ENCODE data around the gene OR52L1.

DNA sequence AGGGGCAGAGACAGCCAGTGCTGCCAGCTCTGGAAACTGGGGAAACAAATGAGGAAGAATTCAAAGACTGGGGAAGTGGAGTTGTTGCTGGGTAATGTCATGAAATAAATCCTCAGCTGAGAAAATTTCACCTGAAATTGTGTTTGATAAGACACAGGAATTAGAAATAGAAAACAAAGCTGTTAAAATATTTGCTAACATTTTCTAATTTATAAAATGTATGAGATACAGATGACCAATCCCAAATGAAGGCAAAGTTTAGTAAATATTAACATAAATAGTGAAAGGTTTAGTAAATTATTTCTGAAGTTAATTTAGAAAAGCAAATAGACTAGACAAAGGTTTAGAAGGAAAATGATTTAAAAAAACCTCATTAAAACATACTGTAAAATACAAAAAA is 18.4 kb downstream of the OR52L1 start, which contains the start of gene OR56A5:
- TF ChIP-seq, protein P1, sequence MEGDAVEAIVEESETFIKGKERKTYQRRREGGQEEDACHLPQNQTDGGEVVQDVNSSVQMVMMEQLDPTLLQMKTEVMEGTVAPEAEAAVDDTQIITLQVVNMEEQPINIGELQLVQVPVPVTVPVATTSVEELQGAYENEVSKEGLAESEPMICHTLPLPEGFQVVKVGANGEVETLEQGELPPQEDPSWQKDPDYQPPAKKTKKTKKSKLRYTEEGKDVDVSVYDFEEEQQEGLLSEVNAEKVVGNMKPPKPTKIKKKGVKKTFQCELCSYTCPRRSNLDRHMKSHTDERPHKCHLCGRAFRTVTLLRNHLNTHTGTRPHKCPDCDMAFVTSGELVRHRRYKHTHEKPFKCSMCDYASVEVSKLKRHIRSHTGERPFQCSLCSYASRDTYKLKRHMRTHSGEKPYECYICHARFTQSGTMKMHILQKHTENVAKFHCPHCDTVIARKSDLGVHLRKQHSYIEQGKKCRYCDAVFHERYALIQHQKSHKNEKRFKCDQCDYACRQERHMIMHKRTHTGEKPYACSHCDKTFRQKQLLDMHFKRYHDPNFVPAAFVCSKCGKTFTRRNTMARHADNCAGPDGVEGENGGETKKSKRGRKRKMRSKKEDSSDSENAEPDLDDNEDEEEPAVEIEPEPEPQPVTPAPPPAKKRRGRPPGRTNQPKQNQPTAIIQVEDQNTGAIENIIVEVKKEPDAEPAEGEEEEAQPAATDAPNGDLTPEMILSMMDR (IDR thresholded peaks at IDR 0.05), result no peak
- TF ChIP-seq KAT7 (CRISPR knock-in tag; IDR thresholded peaks at IDR 0.05; ENCODE audit: borderline replicate concordance), result no peak
- TF ChIP-seq, protein P2, sequence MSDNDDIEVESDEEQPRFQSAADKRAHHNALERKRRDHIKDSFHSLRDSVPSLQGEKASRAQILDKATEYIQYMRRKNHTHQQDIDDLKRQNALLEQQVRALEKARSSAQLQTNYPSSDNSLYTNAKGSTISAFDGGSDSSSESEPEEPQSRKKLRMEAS (CRISPR knock-in tag; IDR thresholded peaks at IDR 0.05), result no peak
- TF ChIP-seq ELF4 (CRISPR knock-in tag; IDR thresholded peaks at IDR 0.05; ENCODE audit: low read depth), result no peak
